HEK293T (cell line): ENCODE data around the gene NUMBL.
"Not testable (repeated sequence)": the region's sequence is repeated elsewhere in the genome, so short reads cannot be mapped to it uniquely, and the experiment has no call there.

Experiments
- CTCF ChIA-PET: fragments of 350-600 bp; formaldehyde crosslinking; extraction: SDS; loops from one replicate; lab custom pipeline; 2021; ENCODE audit warnings: antibody characterized with exemption, inconsistent platforms; lab: Yijun Ruan, JAX
- POLR2A ChIA-PET: fragments of 350-600 bp; formaldehyde crosslinking; extraction: SDS; loops from one replicate; lab custom pipeline; 2020; ENCODE audit warnings: antibody characterized with exemption, inconsistent platforms; lab: Yijun Ruan, JAX
- DNase-seq: peaks from one replicate; pipeline ENCODE4 v3.0.0; 2012; ENCODE audit warnings: mixed read lengths; ENCODE audit errors: extremely low spot score
- ARNT ChIP-seq: fragments of 450-650 bp; IDR thresholded peaks from 2 replicates; pipeline ENCODE4 v1.6.1; 2017; ENCODE audit warnings: mild to moderate bottlenecking
- BHLHE40 ChIP-seq: fragments of 450-650 bp; IDR thresholded peaks from 2 replicates; pipeline ENCODE4 v1.6.1; 2016; ENCODE audit warnings: mild to moderate bottlenecking, moderate library complexity, borderline replicate concordance
- CTBP1 ChIP-seq: fragments of 450-650 bp; IDR thresholded peaks from 2 replicates; pipeline ENCODE4 v1.6.1; 2016; ENCODE audit warnings: borderline replicate concordance
- ELF4 ChIP-seq: fragments of 450-650 bp; IDR thresholded peaks from 2 replicates; pipeline ENCODE4 v1.6.1; 2017; ENCODE audit warnings: antibody characterized with exemption
- FOXA1 ChIP-seq: fragments of 450-650 bp; IDR thresholded peaks from 2 replicates; pipeline ENCODE4 v1.6.1; 2016; ENCODE audit warnings: mild to moderate bottlenecking
- FOXK2 ChIP-seq: fragments of 450-650 bp; IDR thresholded peaks from 2 replicates; pipeline ENCODE4 v1.6.1; 2016; ENCODE audit warnings: mild to moderate bottlenecking
- FOXM1 ChIP-seq: fragments of 450-650 bp; IDR thresholded peaks from 2 replicates; pipeline ENCODE4 v1.6.1; 2017; ENCODE audit warnings: mild to moderate bottlenecking, borderline replicate concordance
- HDGF ChIP-seq: fragments of 450-650 bp; IDR thresholded peaks from 2 replicates; pipeline ENCODE4 v1.6.1; 2017; ENCODE audit warnings: antibody characterized with exemption, borderline replicate concordance
- L3MBTL2 ChIP-seq: fragments of 450-650 bp; conservative IDR thresholded peaks from 2 replicates; pipeline ENCODE4 v1.6.1; 2016; ENCODE audit warnings: mild to moderate bottlenecking
- LEF1 ChIP-seq: fragments of 450-650 bp; IDR thresholded peaks from 2 replicates; pipeline ENCODE4 v1.6.1; 2017; ENCODE audit warnings: mild to moderate bottlenecking, borderline replicate concordance
- NFRKB ChIP-seq: fragments of 450-650 bp; IDR thresholded peaks from 2 replicates; pipeline ENCODE4 v1.6.1; 2016; ENCODE audit warnings: mild to moderate bottlenecking, moderate library complexity
- SP1 ChIP-seq: fragments of 450-650 bp; IDR thresholded peaks from 2 replicates; pipeline ENCODE4 v1.6.1; 2017
- SUZ12 ChIP-seq: fragments of 450-650 bp; IDR thresholded peaks from 2 replicates; pipeline ENCODE4 v1.6.1; 2016; ENCODE audit warnings: mild to moderate bottlenecking
- TARDBP ChIP-seq: fragments of 450-650 bp; IDR thresholded peaks from 2 replicates; pipeline ENCODE4 v1.6.1; 2016
- ZNF384 ChIP-seq: fragments of 450-650 bp; IDR thresholded peaks from 2 replicates; pipeline ENCODE4 v1.6.1; 2016
- TF ChIP-seq, protein P1 (sequence below): fragments of 450-650 bp; IDR thresholded peaks from 2 replicates; pipeline ENCODE4 v1.6.1; 2016

The NUMBL gene

DNA sequence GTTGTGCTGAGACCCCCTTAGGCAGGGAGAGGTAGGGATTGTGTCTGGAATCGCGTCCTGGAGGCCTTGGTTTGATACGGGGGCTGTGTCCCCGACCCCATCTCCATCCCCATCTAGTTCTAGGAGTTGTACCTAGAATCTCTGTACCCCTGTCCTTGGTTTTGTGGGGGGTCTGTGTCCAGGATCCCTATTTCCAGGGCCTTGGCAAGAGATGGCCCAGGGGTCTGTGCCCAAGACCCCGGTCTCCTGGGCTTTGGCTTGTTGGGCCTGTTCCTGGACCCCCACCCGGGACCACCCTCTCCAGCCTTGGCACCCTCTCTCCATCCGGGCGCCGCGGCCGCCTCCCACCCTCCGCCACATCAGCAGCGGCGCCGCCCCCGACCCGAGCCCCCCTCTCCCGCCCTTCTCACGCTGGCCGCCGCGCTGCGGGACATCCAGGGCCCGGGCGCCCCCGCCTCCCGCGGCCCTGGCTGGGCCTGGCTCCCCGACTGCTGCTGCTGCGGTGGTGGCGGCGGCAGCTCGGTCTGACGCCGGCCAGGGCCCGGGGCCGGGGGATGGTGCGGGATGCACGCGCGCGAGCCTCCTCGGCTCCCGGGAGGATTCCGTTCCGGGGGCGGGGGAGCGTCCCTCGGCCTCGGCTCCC is at the start of gene NUMBL:
NUMBL (minus strand) TSS at position 602 of the 643 bp plus-strand sequence; CDS start at position 434, 168 bp downstream.
- POLR2A ChIA-PET: interaction anchor here (0.9 to 1.9 kb wide), 3 partner anchors 12 to 109 kb away, joined by 3 to 13 read pairs (median 6); partner anchors contain the start of genes COQ8B, EGLN2 and ITPKC
- CTCF ChIA-PET: no interaction called here
- no peak for DNase-seq
- TF ChIP-seq CTBP1: no peak
- no peak for TF ChIP-seq FOXK2
- TF ChIP-seq FOXM1: peak; percentile 56; the same call in 1 of the 2 replicates

DNA sequence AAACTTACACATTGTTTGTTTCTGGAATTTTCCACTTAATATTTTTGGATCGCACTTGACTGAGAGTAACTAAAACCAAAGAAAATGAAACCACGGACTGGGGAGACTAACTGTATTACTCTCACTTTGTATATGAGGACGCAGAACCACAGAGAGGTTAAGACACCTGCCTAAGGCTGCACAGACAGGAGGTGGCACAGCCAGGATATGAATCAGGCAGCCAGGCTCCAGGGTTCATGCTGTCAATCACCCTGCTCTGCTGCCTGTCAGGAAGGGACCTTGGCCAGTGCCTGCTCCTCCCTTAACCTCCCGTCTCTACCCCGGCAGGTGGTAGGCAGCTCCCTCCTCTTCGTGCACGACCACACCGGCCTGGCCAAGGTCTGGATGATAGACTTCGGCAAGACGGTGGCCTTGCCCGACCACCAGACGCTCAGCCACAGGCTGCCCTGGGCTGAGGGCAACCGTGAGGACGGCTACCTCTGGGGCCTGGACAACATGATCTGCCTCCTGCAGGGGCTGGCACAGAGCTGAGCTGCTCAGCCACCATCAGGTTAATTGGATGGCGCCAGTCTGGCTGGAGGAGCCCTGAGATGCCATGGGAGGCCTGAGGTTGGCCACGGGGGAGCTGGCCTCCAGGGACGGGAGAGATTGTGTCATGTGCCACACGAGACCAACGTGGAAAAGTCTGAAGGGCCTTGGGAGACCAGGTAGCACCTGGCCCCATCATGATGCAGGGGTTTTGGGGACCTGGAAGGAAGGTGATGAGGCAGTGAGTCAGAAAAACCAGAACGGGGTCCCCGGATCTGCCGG is 48.8 kb upstream of the NUMBL start:
- no peak for TF ChIP-seq ARNT
- TF ChIP-seq HDGF: no peak
- no peak for TF ChIP-seq FOXA1
- TF ChIP-seq CTBP1: no peak
- TF ChIP-seq, protein P1, sequence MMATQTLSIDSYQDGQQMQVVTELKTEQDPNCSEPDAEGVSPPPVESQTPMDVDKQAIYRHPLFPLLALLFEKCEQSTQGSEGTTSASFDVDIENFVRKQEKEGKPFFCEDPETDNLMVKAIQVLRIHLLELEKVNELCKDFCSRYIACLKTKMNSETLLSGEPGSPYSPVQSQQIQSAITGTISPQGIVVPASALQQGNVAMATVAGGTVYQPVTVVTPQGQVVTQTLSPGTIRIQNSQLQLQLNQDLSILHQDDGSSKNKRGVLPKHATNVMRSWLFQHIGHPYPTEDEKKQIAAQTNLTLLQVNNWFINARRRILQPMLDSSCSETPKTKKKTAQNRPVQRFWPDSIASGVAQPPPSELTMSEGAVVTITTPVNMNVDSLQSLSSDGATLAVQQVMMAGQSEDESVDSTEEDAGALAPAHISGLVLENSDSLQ: no peak
- no peak for TF ChIP-seq BHLHE40
- no peak for TF ChIP-seq ZNF384
- no peak for TF ChIP-seq FOXM1
- TF ChIP-seq NFRKB: no peak
- no peak for TF ChIP-seq FOXK2
- no peak for TF ChIP-seq ELF4
- DNase-seq: no peak
- POLR2A ChIA-PET: interaction anchor here (0.6 to 3.3 kb wide), 4 partner anchors 11 to 22 kb away, joined by 4 to 17 read pairs (median 4); partner anchors contain the start of genes ACTMAP, ITPKC and SNRPA
- CTCF ChIA-PET: interaction anchor here (0.7 kb wide), 1 partner anchor 600 kb away, joined by 3 read pairs; no protein-coding TSS in a partner anchor

DNA sequence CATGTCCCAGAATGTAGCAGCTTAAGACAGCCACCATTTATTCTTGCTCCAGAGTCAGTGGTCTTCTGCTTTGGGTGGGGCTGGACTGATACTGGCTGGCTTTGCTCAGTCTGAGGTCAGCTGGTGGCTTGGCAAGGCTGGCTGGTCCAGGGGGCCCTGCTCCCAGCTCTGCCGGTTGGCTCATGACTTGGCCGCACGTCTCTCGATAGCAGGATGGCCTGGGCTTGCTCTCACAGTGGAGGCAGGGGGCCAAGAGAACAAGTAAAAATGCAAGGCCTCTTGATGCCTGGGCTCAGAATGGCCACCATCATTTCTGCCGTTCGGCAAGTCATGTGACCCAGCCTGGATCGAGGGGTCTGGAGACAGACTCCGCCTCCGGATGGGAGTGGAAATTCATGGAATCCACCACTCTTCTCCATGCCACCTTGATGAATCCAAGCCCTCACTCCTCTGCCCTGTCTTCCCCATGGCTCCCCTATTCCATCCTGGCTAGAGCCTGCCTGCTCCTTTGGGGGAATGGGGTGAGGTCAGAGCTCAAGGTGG is 46.7 kb upstream of the NUMBL start:
- no peak for DNase-seq
- POLR2A ChIA-PET: interaction anchor here (1.9 kb wide), 1 partner anchor 13 kb away, joined by 4 read pairs; the partner anchor contains the start of gene ACTMAP
- TF ChIP-seq FOXA1 (no peak), HDGF (no peak), ELF4 (no peak), SP1 (no peak), NFRKB (no peak), BHLHE40 (no peak), ZNF384 (no peak), TARDBP (no peak), FOXK2 (no peak), CTBP1 (no peak)
- TF ChIP-seq, protein P1: no peak
- CTCF ChIA-PET: interaction anchor here (0.6 kb wide), 1 partner anchor 8 kb away, joined by 4 read pairs; no protein-coding TSS in a partner anchor

DNA sequence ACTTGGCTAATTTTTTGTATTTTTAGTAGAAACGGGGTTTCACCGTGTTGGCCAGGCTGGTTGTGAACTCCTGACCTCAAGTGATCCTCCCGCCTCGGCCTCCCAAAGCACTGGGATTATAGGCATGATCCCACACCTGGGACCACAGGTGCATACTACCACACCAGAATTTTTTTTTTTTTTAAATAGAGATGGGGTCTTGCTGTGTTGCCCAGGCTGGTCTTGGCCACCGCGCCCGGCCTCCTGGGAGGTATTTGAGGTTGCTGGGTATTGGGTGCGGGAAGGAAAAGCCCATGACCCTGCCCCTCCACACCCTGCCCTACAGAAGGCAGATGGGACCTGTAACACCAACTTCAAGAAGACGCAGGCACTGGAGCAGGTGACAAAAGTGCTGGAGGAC is 46.2 kb upstream of the NUMBL start:
- DNase-seq: no peak
- ChIA-PET POLR2A (no interaction called here), CTCF (interaction anchor here (0.6 kb wide), 1 partner anchor 9 kb away, joined by 4 read pairs; no protein-coding TSS in a partner anchor)
- TF ChIP-seq, protein P1: no peak
- TF ChIP-seq ELF4: no peak
- no peak for TF ChIP-seq BHLHE40
- TF ChIP-seq SUZ12: no peak
- TF ChIP-seq ZNF384: no peak
- no peak for TF ChIP-seq LEF1
- no peak for TF ChIP-seq TARDBP
- TF ChIP-seq FOXK2: no peak
- no peak for TF ChIP-seq FOXM1
- no peak for TF ChIP-seq HDGF

GRCh38 chr19:40735013-40735771 is 44.7 kb upstream of the NUMBL start:
- ChIA-PET POLR2A (interaction anchor here (2.1 kb wide), 1 partner anchor 15 kb away, joined by 7 read pairs; the partner anchor contains the start of gene ACTMAP), CTCF (no interaction called here)
- no peak for DNase-seq
- TF ChIP-seq FOXK2: no peak
- no peak for TF ChIP-seq ARNT

DNA sequence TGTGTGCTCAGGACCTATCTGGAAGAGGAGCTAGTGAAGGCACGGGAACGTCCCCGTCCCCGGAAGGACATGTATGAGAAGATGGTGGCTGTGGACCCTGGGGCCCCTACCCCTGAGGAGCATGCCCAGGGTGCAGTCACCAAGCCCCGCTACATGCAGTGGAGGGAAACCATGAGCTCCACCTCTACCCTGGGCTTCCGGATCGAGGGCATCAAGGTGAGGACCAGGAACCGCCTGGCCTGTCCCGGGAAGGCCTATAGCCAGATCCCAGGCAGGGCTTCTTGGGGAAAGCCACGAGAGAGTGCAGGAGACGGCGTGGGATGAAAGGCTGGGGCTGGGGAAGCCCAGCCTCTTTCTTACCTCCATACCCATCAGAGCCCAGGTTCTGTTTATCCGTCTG is 42.7 kb upstream of the NUMBL start:
- no peak for DNase-seq
- CTCF ChIA-PET: no interaction called here
- POLR2A ChIA-PET: interaction anchor here (0.7 to 2.1 kb wide), 2 partner anchors 16 to 17 kb away, joined by 3 to 6 read pairs; partner anchors contain the start of genes ACTMAP, COQ8B and ITPKC
- TF ChIP-seq FOXK2 (no peak), ZNF384 (no peak), L3MBTL2 (no peak), TARDBP (no peak), HDGF (no peak), SP1 (no peak), BHLHE40 (no peak), SUZ12 (no peak), NFRKB (no peak)
- TF ChIP-seq, protein P1: no peak

GRCh38 chr19:40732304-40732703 is 41.9 kb upstream of the NUMBL start:
- POLR2A ChIA-PET: interaction anchor here (2.1 kb wide), 1 partner anchor 18 kb away, joined by 6 read pairs; the partner anchor contains the start of gene ACTMAP
- CTCF ChIA-PET: not testable (repeated sequence)

GRCh38 chr19:40730065-40730464 is 39.6 kb upstream of the NUMBL start:
- DNase-seq, CTCF ChIA-PET, POLR2A ChIA-PET: not testable (repeated sequence)

More at GRCh38 chr19:40732304-40732703, 41.9 kb upstream of the NUMBL start:
- not testable (repeated sequence) for DNase-seq
